Measurements from ENCODE around the gene PDIA2. TPM values are rescaled to one million over a fixed set of nuclear protein-coding genes. Genes with fewer than 3 reads are reported as not detected.

The PDIA2 gene
- total and polyA plus RNA-seq, 10 of the 15 experiments (the other 5 are each of a cell fraction or from before 2014, with no cell fraction given), result 0.11 to 0.36 TPM; not detected in 8

GRCh38 chr16:316741-317464, 33.9 kb downstream of the PDIA2 start:
- Histone ChIP-seq H3K36me3 (ENCODE audit: control insufficient read depth in 2 of 2, insufficient read depth in 2 of 2, low read length in 1 of 2) (peaks cover 3 to 17% of the 10 kb centered on the region in 2 experiments; a peak in 3 of 4 replicates), H3K4me3 (no peak overlapping the region), H3K9ac (ENCODE audit: control insufficient read depth, insufficient read depth, low read length) (no peak overlapping the region), H3K4me1 (ENCODE audit: control insufficient read depth, insufficient read depth, low read length) (no peaks in the 10 kb centered on the region), H2AFZ (ENCODE audit: control insufficient read depth, low read depth, low read length) (no peak overlapping the region), H4K20me1 (ENCODE audit: control insufficient read depth, insufficient read depth) (no peaks in the 10 kb centered on the region), H3K79me2 (ENCODE audit: control insufficient read depth, insufficient read depth, low read length) (no peaks in the 10 kb centered on the region; the same call in none of the 2 replicates), H3K4me2 (ENCODE audit: control insufficient read depth, insufficient read depth) (no peak overlapping the region), H3K9me3 (replicated peaks; ENCODE audit: control insufficient read depth, insufficient read depth, low read length) (no peaks in the 10 kb centered on the region), H3K27me3 (replicated peaks in 1 of 2; ENCODE audit: control insufficient read depth in 2 of 2, insufficient read depth in 2 of 2, low read length in 1 of 2) (no peaks in the 10 kb centered on the region), H3K27ac (ENCODE audit: control insufficient read depth, insufficient read depth) (no peak overlapping the region)
- BruUV-seq (replicated peaks), result no TSS peak
- RAD21 ChIA-PET (ENCODE audit: unreplicated experiment), result no interaction called here
- FAIRE-seq, result no peak
- POLR2A ChIA-PET, result no interaction called here
- no peak for ATAC-seq
- in situ Hi-C loops (cut with MboI), result no loop called here
- CTCF ChIA-PET, result no interaction called here
- SMC1A ChIA-PET (ENCODE audit: uncharacterized antibody, unreplicated experiment), result interaction anchor here (1.4 kb wide), 1 partner anchor 32 kb away, joined by 3 read pairs; no protein-coding TSS in a partner anchor
- 94% methylated on average over 19 of the region's 19 CpGs for WGBS (ENCODE audit: insufficient coverage, insufficient replicate concordance, low lambda C conversion rate, missing lambda C conversion rate)
- intact Hi-C loops (cut with micrococcal nuclease; ENCODE audit: unreplicated experiment), result no loop called here
- DNase-seq (ENCODE audit: low read depth, low spot score), result no peak
- TF ChIP-seq NFIC (IDR thresholded peaks at IDR 0.05; ENCODE audit: low read depth, low read length) (no peak), MYB (IDR thresholded peaks at IDR 0.05; ENCODE audit: borderline replicate concordance, low read depth, low read length) (no peak), POLR2AphosphoS5 (IDR thresholded peaks at IDR 0.05; ENCODE audit: low read length) (no peak), YBX1 (IDR thresholded peaks at IDR 0.05) (no peak), USF2 (IDR thresholded peaks at IDR 0.05; ENCODE audit: borderline replicate concordance, low read depth, low read length) (no peak), WRNIP1 (IDR thresholded peaks at IDR 0.05; ENCODE audit: borderline replicate concordance, low read depth, low read length) (no peak), ESRRA (IDR thresholded peaks at IDR 0.05; ENCODE audit: low read length) (no peak), STAT3 (IDR thresholded peaks at IDR 0.05; ENCODE audit: low read depth, low read length) (no peak), CTCF (IDR thresholded peaks at IDR 0.05 in 2 of 3, conservative IDR thresholded peaks at IDR 0.05 in 1 of 3; ENCODE audit: control insufficient read depth in 2 of 3, extremely low read depth in 1 of 3, insufficient read depth in 1 of 3, low read depth in 3 of 3, low read length in 3 of 3) (no peak), MTA3 (IDR thresholded peaks at IDR 0.05; ENCODE audit: borderline replicate concordance, low read length) (no peak), IKZF1 (conservative IDR thresholded peaks at IDR 0.05) (no peak), SMC3 (IDR thresholded peaks at IDR 0.05; ENCODE audit: borderline replicate concordance, low read length) (no peak), ZBTB33 (IDR thresholded peaks at IDR 0.05) (no peak), ZNF622 (IDR thresholded peaks at IDR 0.05) (no peak), CHD2 (IDR thresholded peaks at IDR 0.05; ENCODE audit: borderline replicate concordance, low read depth, low read length) (no peak), E4F1 (IDR thresholded peaks at IDR 0.05; ENCODE audit: borderline replicate concordance, partially characterized antibody) (no peak), HDAC6 (IDR thresholded peaks at IDR 0.05; ENCODE audit: unreplicated experiment) (no peak), SP1 (IDR thresholded peaks at IDR 0.05; ENCODE audit: low read depth, low read length) (no peak)
